Measurements from ENCODE around the gene MCM5.

DNA sequence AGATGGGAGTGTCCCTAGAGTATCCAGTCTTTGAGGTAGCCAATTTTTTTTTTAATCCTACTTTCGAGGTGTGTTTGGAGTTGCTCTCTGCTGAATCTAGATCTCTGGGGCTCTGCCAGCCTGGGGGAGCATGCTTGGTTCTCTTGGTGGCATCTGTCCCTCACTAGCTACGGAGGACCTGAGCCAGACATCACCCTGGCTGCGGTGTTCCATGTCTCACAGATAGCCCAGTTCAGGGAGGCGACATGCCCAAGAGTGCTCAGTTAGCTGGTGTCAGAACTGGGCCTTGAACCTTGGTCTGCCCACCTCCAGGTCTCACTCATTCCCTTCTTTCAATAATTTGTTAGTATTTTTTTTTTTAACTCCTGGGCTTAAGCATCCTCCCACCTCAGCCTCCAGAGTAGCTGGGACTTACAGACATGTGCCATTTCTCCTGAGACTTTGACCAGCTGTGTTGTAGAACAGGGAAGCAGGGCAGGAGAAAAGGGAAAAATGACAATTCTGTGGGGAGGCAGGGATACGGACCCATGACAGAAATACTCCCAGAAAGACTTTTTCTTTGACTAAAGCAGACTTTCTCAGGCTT lies 18.4 kb upstream of the MCM5 start:
- no peak for TF ChIP-seq CTCF (conservative IDR thresholded peaks at IDR 0.05; ENCODE audit: low read depth in 2 of 2)
- no peak for TF ChIP-seq POLR2AphosphoS5 (IDR thresholded peaks at IDR 0.05; ENCODE audit: low read depth)
- TF ChIP-seq JUNB (IDR thresholded peaks at IDR 0.05; ENCODE audit: unreplicated experiment), result no peak
- TF ChIP-seq EZH2 (IDR thresholded peaks at IDR 0.05; ENCODE audit: low read depth, unreplicated experiment), result no peak
- TF ChIP-seq EZH2phosphoT487 (IDR thresholded peaks at IDR 0.05; ENCODE audit: unreplicated experiment), result no peak
- no peak for TF ChIP-seq CREB1 (CRISPR knock-in tag; IDR thresholded peaks at IDR 0.05; ENCODE audit: low read depth)
- no peak for TF ChIP-seq REST (IDR thresholded peaks at IDR 0.05; ENCODE audit: unreplicated experiment)
- no peak for TF ChIP-seq ZNF114 (CRISPR knock-in tag; IDR thresholded peaks at IDR 0.05)
- no peak for TF ChIP-seq NANOG (IDR thresholded peaks at IDR 0.05; ENCODE audit: borderline replicate concordance)
- TF ChIP-seq, protein P1, sequence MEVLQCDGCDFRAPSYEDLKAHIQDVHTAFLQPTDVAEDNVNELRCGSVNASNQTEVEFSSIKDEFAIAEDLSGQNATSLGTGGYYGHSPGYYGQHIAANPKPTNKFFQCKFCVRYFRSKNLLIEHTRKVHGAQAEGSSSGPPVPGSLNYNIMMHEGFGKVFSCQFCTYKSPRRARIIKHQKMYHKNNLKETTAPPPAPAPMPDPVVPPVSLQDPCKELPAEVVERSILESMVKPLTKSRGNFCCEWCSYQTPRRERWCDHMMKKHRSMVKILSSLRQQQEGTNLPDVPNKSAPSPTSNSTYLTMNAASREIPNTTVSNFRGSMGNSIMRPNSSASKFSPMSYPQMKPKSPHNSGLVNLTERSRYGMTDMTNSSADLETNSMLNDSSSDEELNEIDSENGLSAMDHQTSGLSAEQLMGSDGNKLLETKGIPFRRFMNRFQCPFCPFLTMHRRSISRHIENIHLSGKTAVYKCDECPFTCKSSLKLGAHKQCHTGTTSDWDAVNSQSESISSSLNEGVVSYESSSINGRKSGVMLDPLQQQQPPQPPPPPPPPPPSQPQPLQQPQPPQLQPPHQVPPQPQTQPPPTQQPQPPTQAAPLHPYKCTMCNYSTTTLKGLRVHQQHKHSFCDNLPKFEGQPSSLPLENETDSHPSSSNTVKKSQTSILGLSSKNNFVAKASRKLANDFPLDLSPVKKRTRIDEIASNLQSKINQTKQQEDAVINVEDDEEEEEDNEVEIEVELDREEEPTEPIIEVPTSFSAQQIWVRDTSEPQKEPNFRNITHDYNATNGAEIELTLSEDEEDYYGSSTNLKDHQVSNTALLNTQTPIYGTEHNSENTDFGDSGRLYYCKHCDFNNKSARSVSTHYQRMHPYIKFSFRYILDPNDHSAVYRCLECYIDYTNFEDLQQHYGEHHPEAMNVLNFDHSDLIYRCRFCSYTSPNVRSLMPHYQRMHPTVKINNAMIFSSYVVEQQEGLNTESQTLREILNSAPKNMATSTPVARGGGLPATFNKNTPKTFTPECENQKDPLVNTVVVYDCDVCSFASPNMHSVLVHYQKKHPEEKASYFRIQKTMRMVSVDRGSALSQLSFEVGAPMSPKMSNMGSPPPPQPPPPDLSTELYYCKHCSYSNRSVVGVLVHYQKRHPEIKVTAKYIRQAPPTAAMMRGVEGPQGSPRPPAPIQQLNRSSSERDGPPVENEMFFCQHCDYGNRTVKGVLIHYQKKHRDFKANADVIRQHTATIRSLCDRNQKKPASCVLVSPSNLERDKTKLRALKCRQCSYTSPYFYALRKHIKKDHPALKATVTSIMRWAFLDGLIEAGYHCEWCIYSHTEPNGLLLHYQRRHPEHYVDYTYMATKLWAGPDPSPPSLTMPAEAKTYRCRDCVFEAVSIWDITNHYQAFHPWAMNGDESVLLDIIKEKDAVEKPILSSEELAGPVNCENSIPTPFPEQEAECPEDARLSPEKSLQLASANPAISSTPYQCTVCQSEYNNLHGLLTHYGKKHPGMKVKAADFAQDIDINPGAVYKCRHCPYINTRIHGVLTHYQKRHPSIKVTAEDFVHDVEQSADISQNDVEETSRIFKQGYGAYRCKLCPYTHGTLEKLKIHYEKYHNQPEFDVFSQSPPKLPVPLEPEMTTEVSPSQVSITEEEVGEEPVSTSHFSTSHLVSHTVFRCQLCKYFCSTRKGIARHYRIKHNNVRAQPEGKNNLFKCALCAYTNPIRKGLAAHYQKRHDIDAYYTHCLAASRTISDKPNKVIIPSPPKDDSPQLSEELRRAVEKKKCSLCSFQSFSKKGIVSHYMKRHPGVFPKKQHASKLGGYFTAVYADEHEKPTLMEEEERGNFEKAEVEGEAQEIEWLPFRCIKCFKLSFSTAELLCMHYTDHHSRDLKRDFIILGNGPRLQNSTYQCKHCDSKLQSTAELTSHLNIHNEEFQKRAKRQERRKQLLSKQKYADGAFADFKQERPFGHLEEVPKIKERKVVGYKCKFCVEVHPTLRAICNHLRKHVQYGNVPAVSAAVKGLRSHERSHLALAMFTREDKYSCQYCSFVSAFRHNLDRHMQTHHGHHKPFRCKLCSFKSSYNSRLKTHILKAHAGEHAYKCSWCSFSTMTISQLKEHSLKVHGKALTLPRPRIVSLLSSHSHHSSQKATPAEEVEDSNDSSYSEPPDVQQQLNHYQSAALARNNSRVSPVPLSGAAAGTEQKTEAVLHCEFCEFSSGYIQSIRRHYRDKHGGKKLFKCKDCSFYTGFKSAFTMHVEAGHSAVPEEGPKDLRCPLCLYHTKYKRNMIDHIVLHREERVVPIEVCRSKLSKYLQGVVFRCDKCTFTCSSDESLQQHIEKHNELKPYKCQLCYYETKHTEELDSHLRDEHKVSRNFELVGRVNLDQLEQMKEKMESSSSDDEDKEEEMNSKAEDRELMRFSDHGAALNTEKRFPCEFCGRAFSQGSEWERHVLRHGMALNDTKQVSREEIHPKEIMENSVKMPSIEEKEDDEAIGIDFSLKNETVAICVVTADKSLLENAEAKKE (CRISPR knock-in tag; IDR thresholded peaks at IDR 0.05), result no peak

Data from GM23338 (cell line).